Erythroblast (primary cell): ENCODE results near the gene ITPR1.

Experiments used
- DNase-seq, 2 experiments: peaks; one replicate each; lab custom pipeline; 2025; lab: John Stamatoyannopoulos, UW
- GATA1 ChIP-seq: IDR thresholded peaks from 2 replicates; pipeline ENCODE4 v1.6.1; 2011; ENCODE audit warnings: low read depth, mild to moderate bottlenecking, control low read depth, low read length, moderate library complexity
- POLR2A ChIP-seq: IDR thresholded peaks from 2 replicates; pipeline ENCODE4 v1.6.1; 2011; ENCODE audit warnings: mild to moderate bottlenecking, low read length

ITPR1 gene

GRCh38 chr3:4808637-4809036, 315.5 kb downstream of the ITPR1 start:
- TF ChIP-seq GATA1 (no peak), POLR2A (no peak)
- DNase-seq = no peak

DNA sequence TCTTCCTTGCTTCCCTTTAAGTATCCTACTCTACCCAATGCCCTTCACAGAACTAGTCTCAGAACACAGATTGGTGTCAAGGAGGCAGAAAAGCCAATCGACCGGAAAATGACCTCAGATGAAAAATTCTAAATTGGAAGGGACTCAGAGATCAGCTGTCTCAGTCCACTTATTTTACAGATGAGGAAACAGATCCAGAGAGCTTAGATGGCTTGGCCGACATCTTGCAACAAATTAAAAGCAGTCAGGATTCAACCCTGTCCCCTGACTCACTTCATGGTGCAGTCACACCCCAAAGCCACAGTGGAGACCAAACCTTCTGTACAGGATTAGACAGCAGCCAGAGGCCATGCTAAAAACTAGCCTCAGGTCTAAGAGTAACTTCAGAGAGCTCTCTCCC, 316.8 kb downstream of the ITPR1 start:
- no peak for TF ChIP-seq POLR2A
- no peak for TF ChIP-seq GATA1
- no peak for DNase-seq

DNA sequence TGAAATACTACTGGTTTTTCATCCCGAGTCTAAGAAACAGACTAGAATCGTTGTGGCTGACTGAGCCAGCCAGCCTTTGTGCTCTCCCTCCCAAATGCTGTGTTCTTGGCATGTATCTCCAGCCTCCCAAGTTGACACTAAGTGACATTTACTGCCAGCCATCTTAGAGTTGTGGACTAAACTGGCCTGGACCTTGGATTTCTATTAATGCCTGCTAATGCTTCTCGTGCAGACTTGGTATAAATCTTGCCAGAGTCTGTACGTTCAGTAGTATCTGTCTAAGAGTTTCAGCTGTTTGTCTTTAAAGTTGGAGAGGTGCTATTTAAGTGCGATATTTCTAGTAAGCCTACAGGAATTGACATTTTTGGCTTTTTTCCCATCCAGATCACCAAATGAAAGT, 319.4 kb downstream of the ITPR1 start:
- TF ChIP-seq POLR2A (no peak), GATA1 (no peak)
- DNase-seq = no peak

DNA sequence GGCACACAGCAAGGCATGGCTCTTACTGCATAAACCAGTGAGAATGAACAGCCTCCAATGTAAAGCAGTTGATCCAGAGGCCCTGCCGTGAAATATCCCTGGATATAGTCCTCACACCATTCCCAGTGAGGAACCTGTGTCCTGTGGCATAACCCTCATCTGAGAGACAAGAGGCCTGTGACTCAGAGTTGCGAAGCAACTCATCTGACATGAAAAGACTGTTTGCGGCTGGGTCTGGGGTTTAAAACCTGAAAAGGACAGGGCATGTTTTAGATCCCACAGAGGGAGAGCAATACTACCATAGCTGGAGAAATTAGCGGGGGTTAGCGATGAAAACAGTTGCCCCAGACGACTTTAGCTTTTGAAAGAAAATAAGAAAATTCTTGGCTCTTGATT, 320.8 kb downstream of the ITPR1 start:
- TF ChIP-seq GATA1 = no peak
- TF ChIP-seq POLR2A = no peak
- DNase-seq = no peak

GRCh38 chr3:4814305-4814903, 321.3 kb downstream of the ITPR1 start:
- DNase-seq = peak; percentile 51 to 69
- TF ChIP-seq POLR2A (no peak), GATA1 (no peak)

GRCh38 chr3:4814904-4815574, 321.9 kb downstream of the ITPR1 start:
- no peak for DNase-seq
- TF ChIP-seq POLR2A (no peak), GATA1 (no peak)

DNA sequence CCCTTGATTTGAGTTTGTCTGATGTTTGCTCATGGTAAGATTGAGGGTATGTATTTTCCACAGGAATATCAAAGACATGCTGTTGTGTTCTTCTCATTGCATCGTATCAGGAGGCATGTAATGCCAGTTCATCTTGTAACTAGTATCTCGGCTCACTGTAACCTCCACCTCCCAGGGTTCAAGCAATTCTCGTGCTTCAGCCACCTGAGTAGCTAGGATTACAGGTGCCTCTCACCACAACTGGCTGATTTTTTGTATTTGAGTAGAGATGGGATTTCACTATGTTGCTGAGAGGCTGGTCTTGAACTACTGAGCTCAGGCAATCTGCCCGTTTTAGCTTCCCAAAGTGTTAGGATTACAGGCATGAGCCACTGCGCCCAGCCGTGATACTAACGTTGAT, 323.2 kb downstream of the ITPR1 start:
- no peak for DNase-seq
- no peak for TF ChIP-seq POLR2A
- TF ChIP-seq GATA1 = no peak

- TF ChIP-seq GATA1 = no peak
- no peak for TF ChIP-seq POLR2A
- DNase-seq = no peak
Measured at GRCh38 chr3:4816718-4817117, 323.6 kb downstream of the ITPR1 start.

DNA sequence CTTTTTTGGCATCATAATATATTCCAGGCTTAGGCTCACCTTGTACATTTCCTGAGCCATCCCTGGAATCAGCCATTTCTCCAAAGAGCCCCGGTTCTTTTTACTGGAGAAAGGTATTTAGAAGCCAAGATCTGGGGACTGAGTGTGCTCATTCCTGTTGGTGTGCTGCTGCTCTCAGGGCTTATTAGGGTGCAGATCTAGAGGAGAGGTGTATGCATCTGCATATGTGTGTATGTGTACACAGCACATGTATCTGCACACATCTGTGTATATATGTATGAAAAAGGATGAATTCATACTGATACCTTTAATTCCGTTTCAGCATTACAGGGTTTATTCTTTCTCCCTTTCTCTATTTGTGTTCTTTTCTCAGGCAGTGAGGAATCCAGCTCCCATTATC, 324.0 kb downstream of the ITPR1 start:
- TF ChIP-seq POLR2A = no peak
- no peak for TF ChIP-seq GATA1
- no peak for DNase-seq

GRCh38 chr3:4818164-4818563, 325.0 kb downstream of the ITPR1 start:
- no peak for DNase-seq
- TF ChIP-seq POLR2A (no peak), GATA1 (no peak)

DNA sequence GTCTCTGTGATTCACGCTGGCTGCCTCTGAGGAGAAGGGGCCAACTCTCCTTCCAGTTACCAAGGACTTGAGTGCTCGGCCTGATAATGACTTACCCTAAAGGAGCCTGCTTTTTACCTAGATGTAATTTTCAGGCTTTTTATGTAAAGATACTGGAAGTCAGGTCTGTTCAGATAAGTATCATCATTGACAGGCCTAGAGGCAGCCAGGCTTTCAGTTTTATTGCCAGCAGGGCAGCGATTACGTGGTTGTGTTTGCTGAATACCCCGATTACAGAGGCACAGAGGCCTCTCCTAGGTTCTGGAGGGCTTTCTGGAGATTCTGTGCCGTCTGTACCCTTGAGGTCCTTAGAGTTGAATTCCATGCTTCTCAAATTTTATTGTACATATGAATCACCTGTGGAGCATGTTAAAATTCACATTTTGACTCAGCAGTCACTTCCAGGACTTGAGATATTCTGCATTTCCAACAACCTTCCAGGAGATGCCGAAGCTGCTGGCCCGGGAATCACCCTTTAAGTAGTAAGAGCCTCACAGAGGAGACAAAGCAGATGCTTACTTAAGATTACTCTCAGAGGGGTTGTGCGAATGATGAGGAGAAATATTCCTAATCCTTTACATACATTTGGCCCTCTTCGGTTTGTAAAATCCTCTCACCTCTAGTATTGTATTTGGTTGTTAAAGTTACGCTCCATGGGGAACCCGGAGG, 326.0 kb downstream of the ITPR1 start:
- no peak for DNase-seq
- TF ChIP-seq POLR2A = no peak
- TF ChIP-seq GATA1 = no peak

- TF ChIP-seq GATA1 = no peak
- TF ChIP-seq POLR2A = no peak
- DNase-seq = no peak
Measured at GRCh38 chr3:4819746-4820145, 326.6 kb downstream of the ITPR1 start.

DNA sequence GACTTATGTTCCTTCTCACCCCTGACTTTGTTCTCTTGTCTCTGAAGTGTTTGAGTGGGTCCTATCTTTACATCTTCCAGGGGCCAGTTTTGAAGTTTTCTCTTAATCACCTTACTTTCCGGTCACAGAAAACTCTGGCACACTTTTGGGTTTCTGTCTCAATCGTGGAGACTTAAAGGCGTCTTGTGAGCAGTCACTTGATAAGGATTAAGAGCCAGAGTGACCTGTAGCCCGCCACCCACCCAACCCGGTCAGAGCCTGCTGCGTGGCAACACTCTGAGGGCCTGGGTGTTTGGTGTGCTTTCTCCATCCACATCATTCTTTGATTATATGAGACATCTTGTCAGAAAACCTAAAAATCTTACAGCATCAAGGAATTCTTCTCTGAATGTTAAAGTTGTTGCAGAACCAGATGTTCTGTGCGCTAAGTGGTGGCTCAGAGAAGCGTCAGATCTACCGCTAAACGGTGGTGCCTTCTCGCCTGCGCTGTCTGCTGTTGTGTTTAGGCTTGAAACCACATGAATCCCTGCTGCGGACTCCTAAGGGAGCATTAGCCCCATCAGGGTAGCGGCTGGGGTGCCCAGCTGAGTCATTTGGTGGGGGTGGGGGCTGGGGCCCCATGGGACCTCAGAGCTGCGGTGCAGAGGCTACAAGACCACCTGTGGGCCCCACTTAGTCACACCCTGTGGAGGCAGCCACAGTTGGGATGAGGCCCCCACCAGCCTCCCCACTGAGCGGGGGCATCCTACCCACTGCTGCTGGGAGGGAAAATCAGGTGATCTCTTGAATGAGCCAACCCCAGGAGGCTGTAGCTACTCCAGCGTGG, 327.4 kb downstream of the ITPR1 start:
- no peak for TF ChIP-seq GATA1
- TF ChIP-seq POLR2A = no peak
- no peak for DNase-seq
